Right cardiac atrium (tissue), 5 donors: ENCODE data around the gene CAV2. TPM values are rescaled to one million over a fixed set of nuclear protein-coding genes. Genes with fewer than 3 reads are reported as not detected.

ENCODE experiments used
- ATAC-seq, 2 donors: fragments of 200-7000 bp; cut with Tn5 transposase; one replicate each; pipeline versions ENCODE4 v1.8.0 to v1.9.1; 2020; ENCODE audit warnings: moderate library complexity in 2 of 2, mild to moderate bottlenecking in 1 of 2
- DNase-seq, 3 donors: peaks; one replicate each; pipeline ENCODE4 v3.0.0-alpha.2; 2020
- H3K27ac ChIP-seq: one replicate; pipeline ENCODE4 v1.5.1; 2013; ENCODE audit warnings: mild to moderate bottlenecking, low read length, control low read depth, moderate library complexity
- H3K27me3 ChIP-seq: one replicate; pipeline ENCODE4 v1.6.1; 2013; ENCODE audit not compliant: control insufficient read depth, insufficient read depth
- H3K4me1 ChIP-seq: one replicate; pipeline ENCODE4 v1.6.1; 2013; ENCODE audit warnings: low read length; ENCODE audit not compliant: control insufficient read depth, insufficient read depth
- H3K4me3 ChIP-seq: one replicate; pipeline ENCODE4 v1.5.1; 2013; ENCODE audit warnings: low read length, control low read depth
- H3K9me3 ChIP-seq: one replicate; pipeline ENCODE4 v1.6.1; 2013; ENCODE audit warnings: low read length; ENCODE audit not compliant: control insufficient read depth
- WGBS: extraction: QIAGEN DNeasy Blood & Tissue Kit; methylation state at CpG from one replicate; pipeline ENCODE4 v1.1.7; 2013; 5-methylcytosine and 5-hydroxymethylcytosine counted together
- intact Hi-C, 4 donors: fragments of 100-400 bp; cut with DNase I; formaldehyde crosslinking; loops; one replicate each; pipeline versions ENCODE4 v1.11.0 to v1.14.0; 2022 to 2023
- polyA plus RNA-seq: library from polyadenylated mRNA; stranded (reverse); fragments of 200-250 nt; gene quantifications from one replicate; pipeline ENCODE4 v1.2.3, GENCODE V29; 2013
- total RNA-seq, 4 donors: library from RNA; stranded (reverse); fragmentation: NEBNext Ultra II Directional; extraction: Animal tissue kit (Norgen Biotek cat#: 25700); gene quantifications; one replicate each; pipeline ENCODE4 v1.2.1, GENCODE V29; 2021
- donor health status: healthy with polysubstance abuse.
- donor health status: DM: no; HTN: yes; CAD: no.
- donor health status: DM: no; HTN: no; CAD: no.
- donor health status: DM: no; HTN: yes; CAD: no; lungs with severe emphysema.
- donor health status: DM: yes; HTN: yes; CAD: no.

CAV2 gene
- total and polyA plus RNA-seq, 5 donors: 136 to 233 (median 186) TPM

- no peaks in the 10 kb centered on the region for H3K9me3 ChIP-seq
- H3K27me3 ChIP-seq: no peaks in the 10 kb centered on the region
- intact Hi-C loops: no loop called here
- no peak for DNase-seq
- WGBS: 71% methylated on average over 3 of the region's 3 CpGs
- H3K27ac ChIP-seq: no peak overlapping the region
- peak overlapping the region; percentile 62 for H3K4me3 ChIP-seq
- peaks cover 13% of the 10 kb centered on the region for H3K4me1 ChIP-seq
- ATAC-seq: no peak
Measured at GRCh38 chr7:116532102-116532688, 32.7 kb downstream of the CAV2 start.

- intact Hi-C loops: loop anchor here in 1 of 4 donors (2.0 kb wide), 1 partner anchor 44 kb away; no protein-coding TSS in a partner anchor
- Histone ChIP-seq H3K9me3 (no peaks in the 10 kb centered on the region), H3K4me1 (peaks cover 22% of the 10 kb centered on the region), H3K27ac (peak overlapping the region; percentile 68), H3K4me3 (no peak overlapping the region), H3K27me3 (no peaks in the 10 kb centered on the region)
- ATAC-seq: peak; percentile 44 to 65
- DNase-seq: no peak
- WGBS: 62% methylated on average over 2 of the region's 2 CpGs
Measured at GRCh38 chr7:116534790-116535189, 35.3 kb downstream of the CAV2 start.

- no peaks in the 10 kb centered on the region for H3K9me3 ChIP-seq
- no peaks in the 10 kb centered on the region for H3K27me3 ChIP-seq
- no peak overlapping the region for H3K27ac ChIP-seq
- intact Hi-C loops: loop anchor here in 1 of 4 donors (2.0 kb wide), 1 partner anchor 43 kb away; no protein-coding TSS in a partner anchor
- H3K4me3 ChIP-seq: no peak overlapping the region
- peaks cover 23% of the 10 kb centered on the region for H3K4me1 ChIP-seq
- 59% methylated on average over 1 of the region's 1 CpG for WGBS
- no peak for ATAC-seq
- no peak for DNase-seq
Measured at GRCh38 chr7:116535416-116535815, 35.9 kb downstream of the CAV2 start.

GRCh38 chr7:116538138-116538537, 38.6 kb downstream of the CAV2 start:
- WGBS: 66% methylated on average over 2 of the region's 2 CpGs
- H3K9me3 ChIP-seq: no peaks in the 10 kb centered on the region
- no peak overlapping the region for H3K4me3 ChIP-seq
- intact Hi-C loops: no loop called here
- H3K27me3 ChIP-seq: no peaks in the 10 kb centered on the region
- ATAC-seq (no peak), DNase-seq (no peak)
- peaks cover 19% of the 10 kb centered on the region for H3K4me1 ChIP-seq
- peak overlapping the region; percentile 82 for H3K27ac ChIP-seq

GRCh38 chr7:116539879-116540278, 40.3 kb downstream of the CAV2 start:
- peaks cover 18% of the 10 kb centered on the region for H3K4me1 ChIP-seq
- no peaks in the 10 kb centered on the region for H3K9me3 ChIP-seq
- no peak for DNase-seq
- ATAC-seq: no peak
- WGBS: 61% methylated on average over 3 of the region's 3 CpGs
- no peak overlapping the region for H3K4me3 ChIP-seq
- intact Hi-C loops: no loop called here
- no peaks in the 10 kb centered on the region for H3K27me3 ChIP-seq
- peak overlapping the region; percentile 46 for H3K27ac ChIP-seq

- peaks cover 20% of the 10 kb centered on the region for H3K4me1 ChIP-seq
- intact Hi-C loops: no loop called here
- no peak overlapping the region for H3K27ac ChIP-seq
Measured at GRCh38 chr7:116540743-116541142, 41.2 kb downstream of the CAV2 start.

GRCh38 chr7:116541951-116542350, 42.4 kb downstream of the CAV2 start:
- H3K27me3 ChIP-seq: no peaks in the 10 kb centered on the region
- no peak overlapping the region for H3K4me3 ChIP-seq
- H3K9me3 ChIP-seq: no peaks in the 10 kb centered on the region
- ATAC-seq: no peak
- peaks cover 24% of the 10 kb centered on the region for H3K4me1 ChIP-seq
- 57% methylated on average over 3 of the region's 3 CpGs for WGBS
- peak overlapping the region; percentile 72 for H3K27ac ChIP-seq
- DNase-seq: no peak
- intact Hi-C loops: no loop called here

More at GRCh38 chr7:116540743-116541142, 41.2 kb downstream of the CAV2 start:
- Histone ChIP-seq H3K27me3 (no peaks in the 10 kb centered on the region), H3K4me3 (no peak overlapping the region), H3K9me3 (no peaks in the 10 kb centered on the region)
- ATAC-seq: no peak
- DNase-seq: no peak

GRCh38 chr7:116542618-116543017, 43.1 kb downstream of the CAV2 start:
- Histone ChIP-seq H3K4me1 (peaks cover 21% of the 10 kb centered on the region), H3K4me3 (no peak overlapping the region), H3K9me3 (no peaks in the 10 kb centered on the region), H3K27ac (peak overlapping the region; percentile 89), H3K27me3 (no peaks in the 10 kb centered on the region)
- WGBS: 65% methylated on average over 2 of the region's 2 CpGs
- ATAC-seq (no peak), DNase-seq (no peak)
- intact Hi-C loops: no loop called here

- H3K4me3 ChIP-seq: no peak overlapping the region
- no peak for ATAC-seq
Measured at GRCh38 chr7:116543664-116544063, 44.1 kb downstream of the CAV2 start.

GRCh38 chr7:116544487-116544886, 44.9 kb downstream of the CAV2 start:
- intact Hi-C loops: no loop called here
- 65% methylated on average over 1 of the region's 1 CpG for WGBS
- ATAC-seq (no peak), DNase-seq (no peak)
- H3K9me3 ChIP-seq: no peaks in the 10 kb centered on the region
- H3K4me3 ChIP-seq: no peak overlapping the region
- H3K4me1 ChIP-seq: peaks cover 18% of the 10 kb centered on the region
- no peaks in the 10 kb centered on the region for H3K27me3 ChIP-seq
- no peak overlapping the region for H3K27ac ChIP-seq

More at GRCh38 chr7:116543664-116544063, 44.1 kb downstream of the CAV2 start:
- 59% methylated on average over 2 of the region's 2 CpGs for WGBS
- intact Hi-C loops: no loop called here
- H3K9me3 ChIP-seq: no peaks in the 10 kb centered on the region
- DNase-seq: no peak
- peaks cover 18% of the 10 kb centered on the region for H3K4me1 ChIP-seq
- H3K27ac ChIP-seq: no peak overlapping the region
- H3K27me3 ChIP-seq: no peaks in the 10 kb centered on the region

GRCh38 chr7:116545411-116545993, 46.0 kb downstream of the CAV2 start:
- peak overlapping the region; percentile 69 for H3K27ac ChIP-seq
- intact Hi-C loops: no loop called here

More at GRCh38 chr7:116545411-116545993, 46.0 kb downstream of the CAV2 start:
- Histone ChIP-seq H3K4me3 (no peak overlapping the region), H3K9me3 (no peaks in the 10 kb centered on the region), H3K4me1 (peaks cover 19% of the 10 kb centered on the region), H3K27me3 (no peaks in the 10 kb centered on the region)
- 57% methylated on average over 6 of the region's 6 CpGs for WGBS
- no peak for ATAC-seq
- no peak for DNase-seq
